ENCODE data around the gene ATCAY. TPM values are rescaled to one million over a fixed set of nuclear protein-coding genes. Genes with fewer than 3 reads are reported as not detected.

The ATCAY gene, protein sequence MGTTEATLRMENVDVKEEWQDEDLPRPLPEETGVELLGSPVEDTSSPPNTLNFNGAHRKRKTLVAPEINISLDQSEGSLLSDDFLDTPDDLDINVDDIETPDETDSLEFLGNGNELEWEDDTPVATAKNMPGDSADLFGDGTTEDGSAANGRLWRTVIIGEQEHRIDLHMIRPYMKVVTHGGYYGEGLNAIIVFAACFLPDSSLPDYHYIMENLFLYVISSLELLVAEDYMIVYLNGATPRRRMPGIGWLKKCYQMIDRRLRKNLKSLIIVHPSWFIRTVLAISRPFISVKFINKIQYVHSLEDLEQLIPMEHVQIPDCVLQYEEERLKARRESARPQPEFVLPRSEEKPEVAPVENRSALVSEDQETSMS
- not detected in 2 replicates for total RNA-seq

DNA sequence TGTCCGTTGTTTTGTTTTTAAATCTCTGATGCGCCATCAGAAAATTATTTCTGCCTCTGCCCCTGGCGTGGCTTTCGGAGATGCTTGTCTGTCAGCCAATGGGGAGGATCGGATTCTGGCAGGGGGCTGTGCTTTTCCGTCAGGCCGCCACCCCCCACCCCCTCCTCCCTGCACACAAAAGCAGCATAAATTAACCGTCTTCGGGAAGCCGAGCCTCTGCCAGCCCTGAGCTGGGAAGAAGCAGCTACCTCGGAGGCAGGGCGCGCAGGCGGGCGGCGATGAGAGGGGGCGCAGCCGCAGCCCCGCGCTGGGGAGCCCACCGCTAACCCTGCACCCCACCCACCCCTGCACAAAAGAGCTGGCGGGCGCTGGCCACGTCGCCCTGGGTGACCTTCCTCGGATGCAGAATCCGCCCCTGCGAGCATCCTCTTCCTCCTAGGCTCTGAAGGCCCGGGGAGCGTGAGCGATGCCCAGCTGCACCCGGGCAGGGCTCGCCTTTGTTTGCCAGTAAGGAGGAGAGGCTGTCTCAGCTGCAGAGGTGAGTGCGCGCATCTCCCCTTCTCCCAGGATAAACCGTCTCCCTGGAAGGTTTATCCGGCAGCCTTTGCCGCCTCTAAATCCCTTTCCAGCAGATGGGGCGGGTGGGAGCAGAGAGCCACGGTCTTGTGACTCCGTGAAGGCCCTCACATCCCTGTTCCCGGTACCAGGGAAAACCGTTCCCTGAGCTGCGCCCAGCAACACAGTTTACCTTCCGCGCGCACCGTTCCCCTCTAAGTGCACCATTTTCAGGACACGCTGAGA is at the start of gene ATCAY:
Gene ATCAY, plus strand, starts transcription at position 215 of the 801 bp plus-strand sequence. CDS start 5,083 bp downstream, outside the sequence.
- DNase-seq (ENCODE audit: low read depth in 2 of 2) = no peak

DNA sequence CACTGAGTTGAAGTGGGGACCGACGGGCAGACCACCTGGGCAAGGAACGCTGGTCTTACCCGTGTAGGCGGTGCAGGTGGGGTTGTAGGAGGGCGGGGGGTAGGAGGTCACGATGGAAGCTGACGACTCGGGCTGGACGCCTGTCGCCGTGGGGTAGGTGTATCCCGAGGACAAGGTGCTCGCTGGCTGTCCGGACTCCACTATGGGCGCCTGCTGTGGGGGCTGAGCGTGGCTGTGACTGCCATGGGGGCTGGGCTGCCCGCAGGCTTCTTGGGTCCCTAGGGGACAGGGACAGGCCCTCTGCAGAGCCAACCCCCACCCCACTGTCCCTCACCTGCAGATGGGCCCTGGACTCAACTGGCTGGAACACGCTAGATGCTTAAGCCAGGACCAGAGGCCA is 48.9 kb upstream of the ATCAY start:
- no peak for DNase-seq (ENCODE audit: low read depth in 2 of 2)

DNA sequence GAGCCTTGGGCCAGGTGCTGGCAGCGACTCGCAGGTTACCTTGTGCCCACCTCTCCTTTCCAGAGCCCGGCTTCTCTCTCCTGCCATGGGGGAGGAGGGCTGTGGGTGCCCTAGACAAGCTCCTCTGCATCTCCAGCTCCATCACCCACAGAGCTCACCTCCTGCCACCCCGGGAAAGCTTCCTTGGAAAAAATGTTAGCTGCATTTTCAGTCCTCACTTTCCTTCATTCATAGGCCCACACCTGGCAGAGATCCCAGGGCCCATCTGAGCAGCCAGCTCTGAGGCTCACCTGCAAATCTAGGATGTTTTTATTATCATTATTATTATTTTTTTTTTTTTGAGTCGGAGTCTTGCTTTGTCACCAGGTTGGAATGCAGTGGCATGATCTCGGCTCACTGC is 48.5 kb upstream of the ATCAY start:
- DNase-seq (ENCODE audit: low read depth in 2 of 2) = no peak

DNA sequence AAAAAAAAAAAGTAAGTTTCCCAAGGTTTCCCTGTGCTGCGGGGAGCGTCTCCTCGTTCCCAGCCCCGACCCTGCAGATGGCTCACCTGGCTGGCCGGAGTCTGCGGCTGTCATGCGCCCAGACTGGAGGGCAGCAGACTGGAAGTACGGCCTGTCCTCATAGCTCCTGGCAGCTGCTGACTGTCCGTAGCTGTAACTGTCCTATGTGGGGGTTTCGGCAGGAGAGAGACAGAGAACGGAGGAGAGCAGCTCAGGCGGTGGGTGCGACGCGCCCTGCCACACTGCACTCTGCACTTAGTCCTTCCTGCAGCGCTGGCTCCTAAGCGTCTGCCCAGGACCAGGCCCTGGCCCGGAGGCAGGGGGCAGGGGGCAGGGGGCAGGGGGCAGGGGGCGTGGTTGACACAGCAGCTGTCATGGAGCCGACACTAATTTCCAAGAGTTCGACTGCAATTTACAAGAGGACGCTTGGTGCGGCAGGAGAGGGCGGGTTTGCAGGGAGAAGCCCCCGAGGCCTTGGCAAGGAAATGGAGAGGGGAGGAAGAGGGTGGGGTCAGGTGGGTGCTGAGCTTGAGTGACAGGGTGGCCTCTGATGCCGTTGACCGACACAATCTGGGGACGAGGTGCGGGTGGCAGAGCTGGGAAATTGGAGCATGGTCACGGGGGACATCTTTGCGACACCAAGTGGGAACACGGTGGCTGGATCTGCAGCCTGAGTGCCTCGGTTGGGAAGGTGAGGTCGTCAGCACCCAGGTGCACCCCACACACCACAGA is 46.7 kb upstream of the ATCAY start:
- DNase-seq (ENCODE audit: low read depth in 2 of 2) = no peak

DNA sequence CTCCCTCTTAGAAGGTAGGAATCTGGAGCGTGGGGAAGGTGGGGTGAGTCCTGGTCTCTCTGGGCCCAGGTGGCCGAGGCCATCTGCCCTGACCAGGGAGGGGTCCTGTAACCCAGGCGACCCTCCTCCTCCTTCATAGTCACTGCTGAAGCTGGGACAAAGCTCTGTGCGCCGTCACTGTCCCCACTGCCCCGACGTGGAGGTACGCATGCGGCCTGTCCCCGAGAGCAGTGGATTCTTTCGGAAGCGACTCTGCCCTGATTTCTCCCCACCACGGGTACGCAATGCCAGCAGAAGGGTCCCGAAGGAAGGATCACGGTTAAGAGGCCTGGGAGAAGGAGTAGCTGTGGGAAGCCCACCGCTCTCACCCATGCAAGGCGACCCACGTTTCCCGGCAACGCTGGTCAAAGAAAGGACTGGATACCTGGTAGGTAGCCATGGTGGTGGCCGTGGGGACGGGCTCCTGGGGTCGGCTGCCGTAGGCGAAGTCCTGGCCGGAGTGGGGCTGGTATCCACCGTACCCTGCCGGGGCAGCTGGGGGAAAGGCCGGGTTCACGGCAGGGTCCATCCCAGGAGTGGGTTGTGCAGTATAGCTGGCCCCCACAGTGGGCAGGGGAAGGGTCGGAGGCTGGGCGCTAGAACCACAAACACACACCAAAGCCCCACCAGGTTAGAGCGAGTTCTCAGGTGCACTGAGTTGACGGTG is 46.0 kb upstream of the ATCAY start:
- no peak for DNase-seq (ENCODE audit: low read depth in 2 of 2)

DNA sequence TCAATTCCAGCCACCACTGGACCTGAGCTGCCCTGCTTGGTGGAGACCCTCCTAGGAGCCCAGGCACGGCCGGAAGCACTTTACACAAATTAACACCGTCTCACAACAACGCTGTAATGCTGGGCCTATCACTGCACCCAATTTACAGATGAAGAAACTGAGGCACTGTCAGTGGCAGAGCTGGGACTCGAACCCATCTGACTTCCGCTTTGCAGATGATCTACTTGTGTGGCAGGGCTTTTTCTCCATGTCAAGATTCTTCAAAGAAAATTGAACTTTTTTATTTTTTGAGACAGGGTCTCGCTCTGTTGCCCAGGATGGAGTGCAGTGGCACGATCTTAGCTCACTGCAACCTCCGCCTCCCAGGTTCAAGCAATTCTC is 45.4 kb upstream of the ATCAY start:
- DNase-seq (ENCODE audit: low read depth in 2 of 2) = no peak

DNA sequence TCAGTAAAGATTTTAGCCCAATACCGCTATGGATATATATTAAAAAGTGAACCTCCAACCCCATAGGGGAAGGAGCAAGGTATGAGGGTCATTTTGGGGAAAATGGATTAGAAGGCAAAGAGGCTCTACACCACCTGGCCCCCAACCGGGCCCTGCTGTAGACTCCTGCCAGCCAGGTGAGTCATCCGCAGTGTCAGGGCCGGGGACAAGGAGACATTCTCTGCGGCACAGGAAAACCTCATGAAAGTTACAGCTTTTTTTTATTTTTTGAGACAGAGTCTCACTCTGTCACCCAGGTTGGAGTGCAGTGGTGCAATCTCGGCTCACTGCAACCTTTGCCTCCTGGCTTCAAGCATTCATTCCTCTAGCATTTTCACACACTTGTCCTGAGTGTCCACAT is 43.6 kb upstream of the ATCAY start:
- no peak for DNase-seq (ENCODE audit: low read depth in 2 of 2)

DNA sequence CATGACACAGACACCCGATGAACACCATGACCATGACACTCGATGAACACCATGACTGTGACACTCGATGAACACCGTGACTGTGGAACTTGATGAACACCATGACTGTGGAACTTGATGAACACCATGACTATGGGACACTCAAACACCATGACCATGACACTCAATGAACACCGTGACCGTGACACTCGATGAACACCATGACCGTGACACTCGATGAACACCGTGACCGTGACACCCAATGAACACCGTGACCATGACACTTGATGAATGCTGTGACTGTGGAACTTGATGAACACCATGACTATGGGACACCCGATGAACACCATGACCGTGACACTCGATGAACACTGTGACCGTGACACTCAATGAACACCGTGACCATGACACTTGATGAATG is 43.2 kb upstream of the ATCAY start:
- no peak for DNase-seq (ENCODE audit: low read depth in 2 of 2)

DNA sequence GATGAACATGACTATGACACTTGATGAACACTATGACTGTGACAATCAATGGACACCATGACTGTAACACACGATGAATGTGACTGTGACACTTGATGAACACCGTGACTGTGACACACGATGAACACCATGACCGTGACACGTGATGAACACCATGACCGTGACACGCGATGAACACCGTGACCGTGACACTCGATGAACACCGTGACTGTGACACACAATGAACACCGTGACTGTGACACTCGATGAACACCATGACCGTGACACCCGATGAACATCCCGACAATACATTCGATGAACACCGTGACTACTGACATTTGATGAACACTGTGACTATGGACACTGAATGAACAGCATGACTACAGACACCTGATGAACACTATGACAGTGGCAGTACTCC is 42.6 kb upstream of the ATCAY start:
- no peak for DNase-seq (ENCODE audit: low read depth in 2 of 2)

DNA sequence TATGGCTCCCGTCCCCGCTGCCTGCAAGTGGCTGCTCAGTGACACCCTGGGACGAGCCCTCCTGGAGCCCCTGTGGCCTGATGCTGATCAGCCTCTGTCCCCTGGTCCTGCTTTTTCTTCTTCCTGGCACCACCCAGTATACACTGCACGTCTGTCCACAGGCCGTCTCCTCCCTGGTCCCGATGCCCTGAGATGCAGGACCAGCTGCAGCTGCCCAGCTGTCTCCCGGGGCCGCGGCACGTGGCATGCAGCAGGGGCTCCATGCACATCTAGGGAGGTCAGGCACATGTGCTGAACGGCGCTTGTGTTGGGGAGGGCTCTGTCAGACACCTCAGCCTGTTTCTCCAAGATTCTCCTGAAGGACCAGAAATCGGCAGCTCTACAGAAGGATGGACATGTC is 41.8 kb upstream of the ATCAY start:
- no peak for DNase-seq (ENCODE audit: low read depth in 2 of 2)

DNA sequence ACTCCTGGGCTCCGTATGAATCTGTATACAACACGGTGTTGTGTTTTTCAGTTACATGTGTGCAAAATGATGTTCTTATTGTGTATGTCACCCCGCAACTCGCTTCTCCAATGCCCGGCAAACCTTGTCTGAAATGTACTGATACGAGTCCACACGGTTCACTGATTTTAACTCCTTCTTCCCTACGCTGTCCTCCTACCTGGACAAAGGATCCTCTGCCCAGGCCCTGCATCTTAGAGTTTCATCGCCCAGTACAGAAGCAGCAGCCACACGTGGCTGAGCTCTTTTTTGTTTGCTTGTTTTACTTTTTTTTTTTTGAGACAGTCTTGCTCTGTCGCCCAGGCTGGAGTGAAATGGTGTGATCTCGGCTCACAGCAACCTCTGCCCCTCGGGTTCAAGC is 40.5 kb upstream of the ATCAY start:
- no peak for DNase-seq (ENCODE audit: low read depth in 2 of 2)

DNA sequence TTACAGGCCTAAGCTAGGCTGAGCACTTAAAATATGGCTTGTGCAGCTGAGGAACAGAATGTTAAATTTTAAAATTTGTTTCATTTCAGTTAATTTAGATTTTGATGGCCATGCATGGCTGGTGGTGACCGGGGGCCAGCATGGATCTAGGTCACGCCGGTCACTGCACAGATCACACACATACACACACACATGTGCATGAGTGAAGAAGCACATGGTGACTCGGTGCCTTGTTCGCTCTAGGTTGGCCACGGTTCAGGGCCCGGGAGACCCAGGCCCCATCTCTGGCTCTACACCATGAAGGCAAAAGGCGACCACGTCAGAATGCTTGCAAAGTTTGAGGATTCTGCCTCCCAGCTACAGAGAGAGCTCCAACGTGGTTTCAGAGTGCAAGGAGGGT is 39.7 kb upstream of the ATCAY start:
- DNase-seq (ENCODE audit: low read depth in 2 of 2) = no peak

DNA sequence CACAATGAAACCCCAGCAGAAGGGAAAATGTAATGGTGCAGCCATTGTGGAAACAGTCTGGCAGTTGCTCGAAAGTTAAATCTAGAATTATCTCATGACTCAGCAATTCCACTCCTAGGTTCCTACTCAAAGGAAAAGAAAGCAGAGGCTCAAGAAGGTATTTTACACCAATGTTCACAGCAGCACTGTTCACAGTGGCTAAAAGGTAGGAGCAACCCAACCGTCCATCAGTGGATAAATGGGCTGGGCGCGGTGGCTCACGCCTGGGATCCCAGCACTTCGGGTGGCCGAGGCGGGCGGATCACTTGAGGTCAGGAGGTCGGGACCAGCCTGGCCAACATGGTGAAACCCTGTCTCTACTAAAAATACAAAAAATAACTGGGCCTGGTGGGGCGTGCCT is 37.5 kb upstream of the ATCAY start:
- DNase-seq (ENCODE audit: low read depth in 2 of 2) = no peak

DNA sequence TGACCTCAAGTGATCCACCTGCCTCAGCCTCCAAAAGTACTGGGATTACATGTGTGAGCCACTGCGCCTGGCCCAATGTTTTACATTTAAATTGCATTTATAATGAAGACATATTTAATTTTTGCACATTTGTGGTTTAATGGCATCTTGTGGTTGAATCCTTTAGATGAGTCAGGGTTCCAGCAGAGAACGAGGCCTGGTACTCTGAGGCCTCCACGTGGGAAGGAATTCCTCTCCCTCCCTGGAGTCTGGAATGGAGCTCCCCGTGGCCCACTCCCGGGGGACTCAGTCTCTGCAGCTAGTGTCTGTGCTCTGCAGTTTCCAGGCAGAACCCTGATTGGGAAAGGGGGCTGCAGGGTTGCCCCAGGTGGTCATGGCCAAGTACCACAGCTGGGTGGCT is 35.9 kb upstream of the ATCAY start:
- DNase-seq (ENCODE audit: low read depth in 2 of 2) = no peak

DNA sequence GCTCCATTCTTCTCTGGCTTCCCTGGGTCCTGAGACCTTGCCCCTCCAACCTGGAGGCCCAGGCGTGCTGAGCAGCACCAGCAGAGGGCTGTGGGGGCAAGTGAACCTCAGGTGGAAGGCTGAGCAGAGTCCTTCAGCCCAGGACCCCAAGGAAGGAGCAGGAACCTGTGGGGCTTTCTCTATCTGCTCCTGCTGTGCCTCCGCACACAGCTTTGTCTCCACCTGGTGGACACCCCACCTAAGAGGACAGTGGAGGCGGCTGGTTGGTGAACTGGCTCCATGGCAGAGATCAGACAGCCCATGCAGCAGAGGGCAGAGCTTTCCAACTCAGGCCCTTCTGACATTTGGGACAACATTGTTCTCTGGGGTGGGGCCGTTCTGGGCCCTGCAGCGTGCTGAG is 31.4 kb upstream of the ATCAY start:
- peak; percentile 39 to 67 for DNase-seq (ENCODE audit: low read depth in 2 of 2)

DNA sequence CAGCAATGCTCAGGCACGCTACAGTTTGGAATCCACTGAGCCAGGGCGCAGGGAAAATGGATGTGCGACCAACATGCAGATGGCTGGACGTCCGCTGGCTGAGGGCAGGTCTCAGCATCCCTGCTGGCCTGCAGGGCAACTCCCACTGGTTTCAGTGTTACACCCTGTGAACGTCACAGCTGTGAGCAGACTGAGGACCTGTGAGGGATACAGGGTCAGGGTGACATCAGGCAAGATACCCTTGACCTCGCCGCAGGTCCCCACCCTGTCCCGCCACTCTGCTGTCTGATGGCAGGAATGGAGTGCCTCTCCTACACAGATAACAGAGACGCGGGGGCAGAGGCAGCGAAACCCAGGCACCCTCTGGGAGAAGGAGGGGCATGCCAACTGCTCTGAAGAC is 30.7 kb upstream of the ATCAY start:
- no peak for DNase-seq (ENCODE audit: low read depth in 2 of 2)

DNA sequence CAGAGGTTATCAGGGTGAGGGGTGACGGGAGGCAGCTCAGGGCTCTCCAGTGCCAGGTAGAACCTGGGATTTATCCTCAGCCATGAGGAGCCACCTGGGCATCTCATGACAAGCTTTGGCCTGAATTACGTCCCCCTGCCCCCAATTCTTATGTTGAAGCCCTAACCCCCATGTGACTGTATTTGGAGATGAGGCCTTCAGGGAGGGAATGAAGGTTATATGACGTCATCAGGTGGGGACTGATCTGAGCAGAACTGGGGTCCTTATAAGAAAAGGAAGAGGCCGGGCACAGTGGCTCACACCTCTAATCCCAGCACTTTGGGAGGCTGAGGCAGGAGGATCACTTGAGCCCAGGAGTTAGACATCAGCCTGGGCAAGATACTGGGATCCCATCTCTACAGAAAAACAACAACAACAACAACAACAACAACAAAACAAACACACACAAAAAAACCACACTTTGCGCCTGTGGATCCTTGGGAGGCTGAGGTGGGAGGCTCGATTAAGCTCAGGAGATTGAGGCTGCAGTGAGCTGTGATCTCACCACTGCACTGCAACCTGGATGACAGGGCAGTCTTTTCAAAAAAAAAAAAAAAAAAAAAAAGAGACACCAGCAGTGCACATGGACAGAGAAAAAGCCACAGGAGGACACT is 30.0 kb upstream of the ATCAY start:
- no peak for DNase-seq (ENCODE audit: low read depth in 2 of 2)

DNA sequence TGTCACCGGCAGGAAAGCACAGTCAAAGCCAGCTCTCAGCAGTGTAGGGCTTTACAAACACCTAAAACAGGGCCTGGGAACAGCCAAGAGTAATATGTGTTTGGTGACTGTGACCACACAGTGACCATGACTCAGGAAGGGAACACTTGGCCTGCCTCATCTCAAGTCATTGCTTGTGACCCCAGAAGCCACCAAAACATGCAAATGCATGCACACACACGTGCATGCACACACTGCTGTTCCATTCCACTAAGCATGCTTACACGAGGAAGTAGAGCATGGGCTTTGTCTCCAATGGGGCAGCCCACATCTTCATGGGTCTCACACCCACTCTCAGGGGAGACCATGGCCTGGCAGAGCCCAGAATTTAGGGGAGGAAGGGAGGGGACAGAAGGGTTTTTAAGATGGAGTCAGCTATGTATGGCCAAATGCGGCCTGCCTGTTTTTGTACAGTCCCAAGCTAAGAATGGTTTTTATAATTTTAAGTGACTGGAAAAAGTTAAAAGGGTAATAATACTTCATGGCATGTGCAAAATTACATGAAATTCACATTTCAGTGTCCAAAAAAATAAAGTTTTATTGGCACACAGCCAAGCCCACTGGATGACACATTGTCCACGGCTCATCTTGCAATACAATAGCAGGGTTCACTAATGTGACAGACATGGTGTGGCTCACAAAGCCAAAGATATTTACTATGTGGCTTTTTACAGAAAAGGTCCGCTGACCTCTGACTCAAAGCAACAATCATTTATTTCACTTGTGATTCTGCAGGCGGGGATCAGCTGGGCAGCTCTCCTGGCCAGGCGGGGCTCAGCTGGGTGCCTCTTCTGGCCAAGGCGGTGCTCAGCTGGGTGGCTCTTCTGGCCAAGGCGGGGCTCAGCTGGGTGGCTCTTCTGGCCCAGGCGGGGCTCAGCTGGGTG is 29.0 kb upstream of the ATCAY start:
- DNase-seq (ENCODE audit: low read depth in 2 of 2) = no peak

DNA sequence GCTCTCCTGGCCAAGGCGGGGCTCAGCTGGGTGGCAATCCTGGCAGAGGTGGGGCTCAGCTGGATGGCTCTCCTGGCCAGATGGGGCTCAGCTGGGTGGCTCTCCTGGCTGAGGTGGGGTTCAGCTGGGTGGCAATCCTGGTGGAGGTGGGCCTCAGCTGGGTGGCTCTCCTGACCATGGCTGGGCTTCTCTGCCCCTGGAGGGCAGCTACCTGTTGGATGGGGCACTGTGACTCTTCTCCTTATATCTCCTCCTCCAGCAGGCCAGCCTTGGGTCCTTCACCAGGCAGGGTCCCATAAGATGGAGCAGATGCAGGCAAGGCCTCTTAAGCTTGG is 28.3 kb upstream of the ATCAY start:
- no peak for DNase-seq (ENCODE audit: low read depth in 2 of 2)

DNA sequence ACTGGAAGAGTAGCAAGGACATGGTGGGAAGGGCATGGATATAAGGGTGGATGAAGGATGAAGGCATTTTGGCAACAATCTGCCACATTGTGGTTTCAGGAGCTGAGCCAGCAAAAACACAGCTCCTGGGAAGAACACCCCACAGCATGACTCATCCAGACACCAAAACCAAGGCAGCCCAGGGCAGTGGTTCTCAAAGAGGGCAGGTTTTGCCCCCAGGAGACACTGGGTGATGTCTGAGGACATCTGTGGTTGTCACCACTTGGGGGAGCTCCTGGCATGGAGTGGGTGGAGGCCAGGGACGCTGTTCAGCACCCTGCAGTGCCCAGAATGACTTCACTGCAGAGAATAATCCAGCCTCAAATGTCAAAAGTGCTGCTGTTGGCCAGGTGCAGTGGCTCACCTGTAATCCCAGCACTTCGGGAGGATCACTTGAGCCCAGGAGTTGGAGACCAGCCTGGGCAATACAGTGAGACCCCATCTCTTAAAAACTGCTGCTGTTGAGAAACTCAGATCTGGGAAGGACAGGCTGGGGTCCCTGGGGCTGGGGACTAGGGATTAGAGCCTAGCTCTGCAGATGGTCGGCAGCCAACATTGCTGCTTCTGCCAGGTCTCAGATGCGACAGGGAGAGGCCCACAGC is 27.8 kb upstream of the ATCAY start:
- peak; percentile 55 to 57 for DNase-seq (ENCODE audit: low read depth in 2 of 2)
